GM12875 (cell line): ENCODE measurements around the gene CRHR2.
"Not testable (repeated sequence)": the region's sequence is repeated elsewhere in the genome, so short reads cannot be mapped to it uniquely, and the experiment has no call there.

Experiments used
- H3K4me3 ChIP-seq: one replicate; pipeline ENCODE4 v1.5.1; 2011; ENCODE audit warnings: low read depth, low read length, control low read depth
- CTCF ChIP-seq: IDR thresholded peaks from 2 replicates; pipeline ENCODE4 v1.5.1; 2011; ENCODE audit warnings: low read depth, mild to moderate bottlenecking, control low read depth, inconsistent platforms, low read length, moderate library complexity, borderline replicate concordance; ENCODE audit not compliant: insufficient read depth

CRHR2 gene

GRCh38 chr7:30642789-30643188 is 39.5 kb downstream of the CRHR2 start:
- no peak for TF ChIP-seq CTCF
- H3K4me3 ChIP-seq = no peak overlapping the region

GRCh38 chr7:30642322-30642721 is 39.9 kb downstream of the CRHR2 start:
- not testable (repeated sequence) for H3K4me3 ChIP-seq

- no peak overlapping the region for H3K4me3 ChIP-seq
- TF ChIP-seq CTCF = no peak
These were observed 46.5 kb downstream of the CRHR2 start for GRCh38 chr7:30635798-30636197.

- no peak for TF ChIP-seq CTCF
These were observed 47.5 kb downstream of the CRHR2 start for GRCh38 chr7:30634634-30635201.

GRCh38 chr7:30634193-30634626 is 48.0 kb downstream of the CRHR2 start:
- H3K4me3 ChIP-seq = no peak overlapping the region
- no peak for TF ChIP-seq CTCF

More at GRCh38 chr7:30634634-30635201, 47.5 kb downstream of the CRHR2 start:
- H3K4me3 ChIP-seq = no peak overlapping the region

- no peak for TF ChIP-seq CTCF
- no peak overlapping the region for H3K4me3 ChIP-seq
These were observed 49.0 kb downstream of the CRHR2 start for GRCh38 chr7:30633223-30633622.

- H3K4me3 ChIP-seq = no peak overlapping the region
- no peak for TF ChIP-seq CTCF
These were observed 51.3 kb downstream of the CRHR2 start for GRCh38 chr7:30630986-30631385.

GRCh38 chr7:30627026-30627425 is 55.2 kb downstream of the CRHR2 start:
- no peak overlapping the region for H3K4me3 ChIP-seq
- no peak for TF ChIP-seq CTCF
